ENCODE results near the gene GRIA2.

DNA sequence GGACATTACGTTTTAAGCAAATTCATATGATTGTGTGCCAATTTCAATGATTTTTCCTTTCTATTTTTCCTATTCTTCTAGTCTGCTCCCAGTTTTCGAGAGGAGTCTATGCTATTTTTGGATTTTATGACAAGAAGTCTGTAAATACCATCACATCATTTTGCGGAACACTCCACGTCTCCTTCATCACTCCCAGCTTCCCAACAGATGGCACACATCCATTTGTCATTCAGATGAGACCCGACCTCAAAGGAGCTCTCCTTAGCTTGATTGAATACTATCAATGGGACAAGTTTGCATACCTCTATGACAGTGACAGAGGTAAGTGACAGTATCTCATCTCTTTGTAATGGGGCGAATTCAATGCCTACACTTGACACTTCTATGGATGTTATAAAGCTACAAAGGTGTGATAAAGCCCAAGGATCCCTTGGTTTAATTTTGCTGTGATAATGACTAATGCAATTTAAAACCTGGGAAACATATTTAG lies 83.0 kb downstream of the GRIA2 start:
- TF ChIP-seq TAF1 (IDR thresholded peaks at IDR 0.05; ENCODE audit: low read depth, low read length): no peak
- TF ChIP-seq POLR2A (IDR thresholded peaks at IDR 0.05; ENCODE audit: low read depth, low read length): no peak
- TF ChIP-seq POLR2AphosphoS5 (IDR thresholded peaks at IDR 0.05; ENCODE audit: low read depth, low read length): no peak
- no peak for TF ChIP-seq POU2F2 (IDR thresholded peaks at IDR 0.05; ENCODE audit: low read depth, low read length)
